ENCODE measurements around the gene TMEM132A. TPM values are rescaled to one million over a fixed set of nuclear protein-coding genes. Genes with fewer than 3 reads are reported as not detected.
"Not testable (repeated sequence)": the region's sequence is repeated elsewhere in the genome, so short reads cannot be mapped to it uniquely, and the experiment has no call there.

The TMEM132A gene
- polyA plus RNA-seq, 5 donors, result 30.6 to 66.6 (median 51.3) TPM

GRCh38 chr11:60952742-60953170, 28.5 kb downstream of the TMEM132A start:
- DNase-seq, result no peak

- DNase-seq, result no peak
Observed at GRCh38 chr11:60953781-60954180, 29.5 kb downstream of the TMEM132A start.

- no peak for DNase-seq
Observed at GRCh38 chr11:60954421-60954820, 30.2 kb downstream of the TMEM132A start.

- no peak for DNase-seq
Observed at GRCh38 chr11:60955571-60955970, 31.3 kb downstream of the TMEM132A start.

- no peak for DNase-seq
Observed at GRCh38 chr11:60957188-60957587, 32.9 kb downstream of the TMEM132A start.

- DNase-seq, result no peak
Observed at GRCh38 chr11:60959431-60959830, 35.2 kb downstream of the TMEM132A start.

- DNase-seq, result no peak
Observed at GRCh38 chr11:60960405-60960804, 36.1 kb downstream of the TMEM132A start.

GRCh38 chr11:60964801-60965200, 40.5 kb downstream of the TMEM132A start:
- DNase-seq, result no peak

GRCh38 chr11:60966890-60967289, 42.6 kb downstream of the TMEM132A start:
- no peak for DNase-seq

GRCh38 chr11:60968223-60968622, 44.0 kb downstream of the TMEM132A start:
- no peak for DNase-seq

GRCh38 chr11:60970369-60970774, 46.1 kb downstream of the TMEM132A start:
- DNase-seq, result no peak

GRCh38 chr11:60970890-60971289, 46.6 kb downstream of the TMEM132A start:
- no peak for DNase-seq

- no peak for DNase-seq
Observed at GRCh38 chr11:60971520-60971919, 47.3 kb downstream of the TMEM132A start, which contains the start of gene CD6. TSS of gene CD6 (plus strand) at chr11:60971680. CDS start at chr11:60971866, 186 bp downstream.

GRCh38 chr11:60972182-60973030, 48.1 kb downstream of the TMEM132A start:
- DNase-seq, result no peak

- DNase-seq, result no peak
Observed at GRCh38 chr11:60973699-60974098, 49.4 kb downstream of the TMEM132A start.

GRCh38 chr11:60974316-60974715, 50.1 kb downstream of the TMEM132A start:
- DNase-seq, result not testable (repeated sequence)

- DNase-seq, result no peak
Observed at GRCh38 chr11:60974726-60975125, 50.5 kb downstream of the TMEM132A start.

GRCh38 chr11:60977224-60977623, 53.0 kb downstream of the TMEM132A start:
- no peak for DNase-seq

GRCh38 chr11:60977836-60978235, 53.6 kb downstream of the TMEM132A start:
- no peak for DNase-seq

- DNase-seq, result no peak
Observed at GRCh38 chr11:60978546-60979380, 54.5 kb downstream of the TMEM132A start.

- DNase-seq, result no peak
Observed at GRCh38 chr11:60981515-60981914, 57.3 kb downstream of the TMEM132A start.

GRCh38 chr11:60982184-60982583, 57.9 kb downstream of the TMEM132A start:
- no peak for DNase-seq

- DNase-seq, result no peak
Observed at GRCh38 chr11:60984149-60984548, 59.9 kb downstream of the TMEM132A start.

All from right lung (tissue), 5 donors.